GM19455 (cell line): ENCODE results near the gene HOXA10.

Experiments
- ATAC-seq: cut with Tn5 transposase; IDR thresholded peaks from one replicate; pipeline ENCODE4 v1.9.1; 2021; ENCODE audit not compliant: unreplicated experiment

The HOXA10 gene

DNA sequence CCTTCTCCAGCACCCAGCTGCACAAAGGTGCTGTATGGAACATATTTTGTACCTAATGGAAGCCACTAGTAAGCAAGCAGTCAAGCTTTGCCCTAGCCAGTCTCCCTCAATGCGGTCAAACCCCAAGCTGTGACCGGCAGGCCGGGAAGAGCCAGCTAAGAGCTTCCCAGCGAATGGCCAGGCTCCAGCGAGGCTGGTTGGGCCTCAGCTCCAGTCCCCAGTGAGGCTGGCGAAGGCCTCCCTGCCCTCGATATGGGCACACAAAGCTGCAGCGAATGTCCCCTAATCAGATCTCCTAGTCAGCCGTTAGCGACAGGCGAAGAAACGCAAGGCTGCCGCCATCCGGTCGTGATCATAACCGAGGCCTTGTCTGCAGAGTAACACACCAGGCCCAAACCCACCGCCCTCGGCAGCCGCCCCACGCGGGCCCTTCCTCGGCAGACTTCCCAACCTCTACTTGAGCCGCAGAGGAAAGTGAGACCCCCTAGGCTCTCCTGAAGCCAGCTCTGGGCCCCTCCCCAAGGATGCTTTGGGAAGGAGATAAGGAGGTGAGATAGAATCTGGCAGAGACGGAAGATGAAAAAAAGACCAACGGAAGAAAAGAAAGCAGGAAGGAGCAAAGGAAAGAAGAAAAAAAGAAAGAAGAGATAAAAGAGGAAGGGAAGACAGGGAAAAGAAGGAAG lies 5.7 kb downstream of the HOXA10 start:
- ATAC-seq = no peak

GRCh38 chr7:27167916-27168264 lies 6.2 kb downstream of the HOXA10 start:
- ATAC-seq = no peak

DNA sequence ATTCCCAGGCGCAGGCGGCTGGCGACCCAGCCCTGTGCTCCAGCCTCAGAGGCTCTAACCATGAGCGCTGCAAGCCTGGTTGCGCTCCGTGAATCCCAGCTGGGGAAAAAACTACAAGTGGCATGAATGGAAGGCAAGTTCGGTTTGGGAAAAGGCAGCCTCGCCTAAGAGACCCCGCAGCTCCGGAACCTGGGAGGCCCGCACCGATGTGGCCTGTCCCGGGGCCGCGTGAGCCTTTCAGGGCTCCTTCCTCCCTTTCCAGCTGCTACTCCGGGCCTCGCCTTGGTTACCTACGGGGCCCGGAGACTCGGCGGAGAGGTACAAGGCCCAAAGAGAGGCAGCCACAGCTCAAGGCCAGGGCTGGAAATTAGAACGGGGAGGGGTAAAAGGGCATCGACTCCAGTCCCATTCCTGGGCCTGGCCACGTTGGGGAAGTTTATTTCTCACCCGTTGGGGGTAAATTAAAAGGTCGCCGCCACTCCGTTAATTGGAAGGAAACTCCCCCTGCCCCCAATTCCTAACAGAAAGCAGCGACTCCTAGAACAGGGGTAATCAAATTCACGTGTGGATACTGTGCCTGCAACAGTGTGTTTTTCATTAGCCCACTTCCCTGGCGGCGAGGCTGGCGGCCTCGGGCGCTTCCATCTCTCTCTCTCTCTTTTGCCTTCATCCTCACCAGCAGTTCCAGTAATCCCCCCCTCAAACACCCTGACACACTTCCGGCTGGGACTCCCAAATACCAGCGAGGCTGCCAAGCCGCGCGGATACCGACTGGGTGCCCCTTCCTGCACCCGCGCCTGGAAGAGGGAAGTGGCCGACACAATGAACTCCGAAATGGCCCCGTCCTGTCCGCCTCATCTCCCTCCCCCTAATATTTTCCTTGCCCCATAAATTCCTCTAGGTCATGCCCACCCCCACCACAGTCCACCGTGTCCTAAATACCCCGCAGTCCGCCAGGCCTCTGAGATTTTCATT lies 7.3 kb downstream of the HOXA10 start:
- no peak for ATAC-seq

- no peak for ATAC-seq
These were observed 8.1 kb downstream of the HOXA10 start for GRCh38 chr7:27165996-27166530.

DNA sequence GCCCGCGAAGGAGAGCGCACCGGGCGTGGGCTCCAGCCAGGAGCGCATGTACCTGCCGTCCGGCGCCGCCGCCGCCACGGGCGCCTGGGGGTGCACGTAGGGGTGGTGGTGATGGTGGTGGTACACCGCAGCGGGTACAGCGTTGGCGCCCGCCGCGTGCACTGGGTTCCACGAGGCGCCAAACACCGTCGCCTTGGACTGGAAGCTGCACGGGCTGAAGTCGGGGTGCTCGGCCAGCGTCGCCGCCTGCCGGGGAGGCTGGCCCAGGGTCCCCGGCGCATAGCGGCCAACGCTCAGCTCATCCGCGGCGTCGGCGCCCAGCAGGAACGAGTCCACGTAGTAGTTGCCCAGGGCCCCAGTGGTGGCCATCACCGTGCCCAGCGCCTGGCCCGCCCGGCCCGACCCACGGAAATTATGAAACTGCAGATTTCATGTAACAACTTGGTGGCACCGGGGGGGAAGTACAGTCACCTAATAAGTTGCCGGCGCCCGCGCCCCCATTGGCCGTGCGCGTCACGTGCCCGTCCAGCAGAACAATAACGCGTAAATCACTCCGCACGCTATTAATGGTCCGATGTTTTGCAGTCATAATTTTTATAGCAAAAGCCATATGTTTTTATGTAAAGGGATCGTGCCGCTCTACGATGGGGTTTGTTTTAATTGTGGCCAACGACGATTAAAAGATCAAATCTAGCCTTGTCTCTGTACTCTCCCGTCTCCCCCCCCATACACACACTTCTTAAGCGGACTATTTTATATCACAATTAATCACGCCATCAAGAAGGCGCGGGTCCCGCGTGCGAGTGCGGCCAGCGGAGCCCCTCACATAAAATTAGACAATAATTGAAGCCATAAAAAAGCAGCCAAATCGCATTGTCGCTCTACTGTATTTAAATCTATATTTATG lies 8.8 kb downstream of the HOXA10 start, which contains the start of gene HOXA9:
TSS of gene HOXA9 (minus strand) at position 449 of the 907 bp plus-strand sequence. CDS start at position 369, 80 bp downstream.
- no peak for ATAC-seq

GRCh38 chr7:27164367-27165088 lies 9.6 kb downstream of the HOXA10 start:
- ATAC-seq = no peak

GRCh38 chr7:27164045-27164366 lies 10.1 kb downstream of the HOXA10 start:
- ATAC-seq = no peak

DNA sequence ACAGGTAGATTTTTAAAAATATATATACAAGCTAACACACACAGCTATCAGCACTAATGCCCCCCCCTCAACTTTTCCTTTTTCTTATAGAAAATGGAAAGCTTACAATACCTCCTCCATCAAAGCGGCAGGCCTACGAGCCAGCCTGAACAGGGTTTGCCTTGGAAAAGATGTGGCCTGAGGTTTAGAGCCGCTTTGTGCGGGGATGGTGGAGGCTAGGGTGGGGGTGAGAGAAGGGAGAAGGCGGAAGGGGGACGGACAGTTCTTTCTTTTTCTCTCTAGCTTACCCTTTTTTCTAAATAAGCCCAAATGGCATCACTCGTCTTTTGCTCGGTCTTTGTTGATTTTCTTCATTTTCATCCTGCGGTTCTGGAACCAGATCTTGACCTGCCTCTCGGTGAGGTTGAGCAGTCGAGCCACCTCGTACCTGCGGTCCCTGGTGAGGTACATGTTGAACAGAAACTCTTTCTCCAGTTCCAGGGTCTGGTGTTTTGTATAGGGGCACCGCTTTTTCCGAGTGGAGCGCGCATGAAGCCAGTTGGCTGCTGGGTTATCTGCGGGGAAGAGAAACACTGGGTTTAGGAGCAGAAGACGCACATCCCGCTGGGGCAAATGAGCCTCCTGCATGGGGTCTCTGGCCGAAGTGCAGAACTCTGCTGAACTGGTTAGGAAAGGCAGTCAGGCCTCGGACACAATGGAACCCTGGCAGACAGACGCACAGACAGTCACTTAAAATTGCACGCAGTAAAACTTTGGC lies 10.7 kb downstream of the HOXA10 start:
- ATAC-seq = no peak

GRCh38 chr7:27162561-27163287 lies 11.4 kb downstream of the HOXA10 start:
- no peak for ATAC-seq

DNA sequence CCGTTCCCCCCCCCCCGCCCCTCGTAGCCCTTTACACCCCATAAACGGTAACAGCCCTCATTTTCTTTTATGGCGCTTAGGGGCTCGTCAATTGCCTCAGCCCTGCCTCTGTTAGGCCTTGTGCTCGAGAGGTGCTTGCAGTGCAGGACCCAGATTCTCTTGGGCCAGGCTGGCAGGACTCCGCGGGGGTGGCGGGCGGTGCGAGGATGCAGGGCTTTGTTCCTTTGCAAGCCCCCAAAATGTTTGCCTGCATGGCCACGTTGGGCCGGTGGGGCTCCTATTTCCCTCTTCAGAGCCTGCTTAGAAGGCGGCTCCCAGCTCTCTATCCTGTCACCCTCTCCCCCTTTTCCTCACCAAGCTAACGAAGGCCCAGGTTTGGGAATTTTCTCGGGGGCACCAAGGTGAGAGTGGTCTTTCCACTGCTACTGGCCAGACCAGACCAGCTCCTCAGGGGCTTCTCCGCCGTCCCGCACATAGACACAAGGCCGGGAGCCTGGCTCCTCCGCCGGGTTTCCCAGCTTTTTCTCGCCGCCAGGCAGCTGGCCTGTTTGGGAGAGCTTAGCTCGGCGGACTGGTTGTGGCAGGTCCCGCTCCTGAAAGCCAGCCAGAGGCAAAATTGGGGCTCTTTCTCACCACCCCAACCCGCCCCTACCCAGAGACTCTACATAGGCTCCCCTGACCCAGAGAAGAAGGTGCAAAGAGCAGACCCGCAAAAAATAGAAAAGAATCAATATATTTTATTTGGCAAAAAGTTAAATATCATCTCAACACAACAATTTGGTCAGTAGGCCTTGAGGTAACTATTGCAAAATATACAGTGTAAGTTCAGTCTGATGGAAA lies 12.2 kb downstream of the HOXA10 start:
- no peak for ATAC-seq

GRCh38 chr7:27161214-27161720 lies 12.9 kb downstream of the HOXA10 start:
- ATAC-seq = no peak

- ATAC-seq = peak; percentile 63
These were observed 13.4 kb downstream of the HOXA10 start for GRCh38 chr7:27160546-27161213.

- peak; percentile 13 for ATAC-seq
These were observed 14.0 kb downstream of the HOXA10 start for GRCh38 chr7:27160145-27160545.

DNA sequence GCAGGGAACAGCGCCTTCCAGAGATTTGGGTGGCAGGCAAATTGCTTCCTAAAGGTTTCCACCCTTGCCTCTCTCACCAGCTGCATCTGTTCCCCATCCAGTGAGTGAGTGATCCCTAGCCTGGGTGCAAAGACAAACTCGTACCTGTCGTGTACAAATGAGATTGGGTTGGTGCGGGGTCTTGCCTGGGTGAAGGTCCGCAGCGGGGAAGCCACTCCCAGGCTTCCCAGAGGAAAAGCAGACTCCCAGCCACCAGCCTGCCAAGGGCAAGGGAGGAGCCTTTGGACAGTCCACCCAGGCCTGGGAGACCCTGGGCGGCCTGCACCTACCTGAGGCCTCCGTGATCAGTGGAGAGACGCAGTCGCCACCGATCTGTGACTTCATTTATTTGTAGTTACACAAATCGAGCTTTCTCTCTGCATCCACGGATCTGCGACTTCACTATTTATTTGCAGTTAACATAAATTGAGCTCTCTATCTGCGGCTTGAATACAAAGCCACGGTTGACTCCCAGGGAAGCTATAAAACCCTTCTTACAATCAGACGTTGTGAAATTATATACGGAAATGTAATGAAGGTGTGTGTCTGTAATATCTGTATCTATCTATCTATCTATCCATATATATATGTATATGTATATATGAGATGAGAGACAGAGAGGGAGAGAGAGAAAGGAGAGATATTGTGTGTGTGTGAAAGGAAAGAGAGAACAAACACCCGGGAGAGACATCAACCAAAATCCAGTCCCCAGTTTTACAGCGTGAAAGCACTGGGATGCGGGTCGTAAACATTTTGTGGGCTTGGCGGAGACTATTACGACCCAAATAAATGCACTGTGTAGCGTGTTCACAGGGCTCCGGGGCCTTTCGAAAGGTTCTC lies 14.6 kb downstream of the HOXA10 start:
- no peak for ATAC-seq

DNA sequence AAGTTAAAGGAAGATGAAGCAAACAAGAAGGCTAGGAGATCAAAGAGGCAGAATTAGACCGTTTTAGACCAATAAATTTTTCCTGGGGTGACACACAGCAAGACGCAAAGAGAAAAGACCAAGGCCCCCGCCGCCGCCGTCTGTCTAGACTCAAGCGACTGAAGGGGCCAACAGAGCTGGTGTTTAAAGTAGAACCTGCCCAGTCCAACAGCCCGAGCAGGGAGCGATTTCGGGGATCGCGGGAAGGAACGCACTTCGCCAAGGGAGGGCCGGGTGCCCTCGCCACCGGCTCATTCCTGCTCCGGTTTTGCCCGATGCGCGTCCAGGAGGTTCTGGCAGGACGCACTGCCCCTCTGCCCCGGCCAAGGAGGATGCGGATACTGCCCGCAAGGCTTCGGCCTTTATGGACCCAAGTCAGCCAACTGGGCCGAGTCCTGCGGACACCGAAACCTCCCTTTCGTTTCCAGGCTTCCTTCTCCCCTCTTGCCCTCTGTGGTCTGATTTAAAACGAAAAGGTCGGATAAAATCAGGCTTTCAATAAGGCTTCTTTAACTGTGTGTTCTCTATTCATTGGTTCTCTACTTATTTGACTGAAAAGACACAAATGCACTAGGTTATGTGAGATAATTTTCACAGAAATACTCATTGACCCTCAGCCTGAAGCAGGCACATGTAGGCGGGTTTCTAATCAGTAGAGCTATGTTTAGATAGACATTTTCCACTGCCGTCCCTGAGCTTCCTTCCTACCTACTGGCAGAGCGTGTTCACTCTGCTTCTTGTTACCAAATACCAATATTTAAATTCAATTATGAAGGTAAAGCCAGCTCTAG lies 15.5 kb downstream of the HOXA10 start:
- no peak for ATAC-seq
